H1 (cell line): Measurements from ENCODE around the gene KCND1. TPM values are rescaled to one million over a fixed set of nuclear protein-coding genes. Genes with fewer than 3 reads are reported as not detected.

Experiments
- CHD2 ChIP-seq: IDR thresholded peaks from 2 replicates; pipeline ENCODE4 v1.6.1; 2012; ENCODE audit warnings: low read length, improper control_type of control experiment
- CREB1 ChIP-seq: IDR thresholded peaks from 2 replicates; pipeline ENCODE4 v1.6.1; 2012; ENCODE audit warnings: inconsistent platforms
- EGR1 ChIP-seq: IDR thresholded peaks from 2 replicates; pipeline ENCODE4 v1.6.1; 2011; ENCODE audit warnings: low read depth, low read length, borderline replicate concordance
- GABPA ChIP-seq: IDR thresholded peaks from 2 replicates; pipeline ENCODE4 v1.6.1; 2011; ENCODE audit warnings: mild to moderate bottlenecking, low read length, moderate library complexity, borderline replicate concordance; ENCODE audit not compliant: insufficient read depth
- POLR2A ChIP-seq, 2 experiments: IDR thresholded peaks; 1 replicate in 1 of 2; 2 replicates in 1 of 2; pipeline ENCODE4 v1.6.1; 2011; ENCODE audit warnings: low read depth in 2 of 2, low read length in 2 of 2, mild to moderate bottlenecking in 2 of 2; ENCODE audit errors: control extremely low read depth in 1 of 2
- SIN3A ChIP-seq, 2 experiments: IDR thresholded peaks in 1 of 2; conservative IDR thresholded peaks in 1 of 2; 2 replicates each; pipeline ENCODE4 v1.6.1; 2011 to 2012; ENCODE audit warnings: low read length in 2 of 2, improper control_type of control experiment in 1 of 2, low read depth in 1 of 2, mild to moderate bottlenecking in 1 of 2
- TBP ChIP-seq: IDR thresholded peaks from 2 replicates; pipeline ENCODE4 v1.6.1; 2011; ENCODE audit warnings: low read depth, low read length, improper control_type of control experiment
- polyA plus RNA-seq, 7 experiments: library from polyadenylated mRNA; depleted of rRNA in 3 of 7; stranded (reverse) in 5 of 7; unstranded in 2 of 7; fragments of >200 nt in 5 of 7; fragments of 200-250 nt in 2 of 7; gene quantifications; 1 replicate in 5 of 7; 2 replicates in 1 of 7; 4 replicates in 1 of 7; pipeline versions ENCODE4 v1.2.1 to v1.2.3, GENCODE V29; 2011 to 2013; ENCODE audit warnings: missing spikeins in 2 of 7, mixed read lengths in 2 of 7
- total RNA-seq: library from RNA; stranded (reverse); fragmentation: NEBNext Ultra II Directional; extraction: Animal tissue kit (Norgen Biotek cat#: 25700); gene quantifications from 2 replicates; pipeline ENCODE4 v1.2.1, GENCODE V29; 2021

Gene KCND1
- total and polyA plus RNA-seq, 2 of the 8 experiments (the other 6 are each of a cell fraction or from before 2014, with no cell fraction given): 3.1 to 6.8 TPM

DNA sequence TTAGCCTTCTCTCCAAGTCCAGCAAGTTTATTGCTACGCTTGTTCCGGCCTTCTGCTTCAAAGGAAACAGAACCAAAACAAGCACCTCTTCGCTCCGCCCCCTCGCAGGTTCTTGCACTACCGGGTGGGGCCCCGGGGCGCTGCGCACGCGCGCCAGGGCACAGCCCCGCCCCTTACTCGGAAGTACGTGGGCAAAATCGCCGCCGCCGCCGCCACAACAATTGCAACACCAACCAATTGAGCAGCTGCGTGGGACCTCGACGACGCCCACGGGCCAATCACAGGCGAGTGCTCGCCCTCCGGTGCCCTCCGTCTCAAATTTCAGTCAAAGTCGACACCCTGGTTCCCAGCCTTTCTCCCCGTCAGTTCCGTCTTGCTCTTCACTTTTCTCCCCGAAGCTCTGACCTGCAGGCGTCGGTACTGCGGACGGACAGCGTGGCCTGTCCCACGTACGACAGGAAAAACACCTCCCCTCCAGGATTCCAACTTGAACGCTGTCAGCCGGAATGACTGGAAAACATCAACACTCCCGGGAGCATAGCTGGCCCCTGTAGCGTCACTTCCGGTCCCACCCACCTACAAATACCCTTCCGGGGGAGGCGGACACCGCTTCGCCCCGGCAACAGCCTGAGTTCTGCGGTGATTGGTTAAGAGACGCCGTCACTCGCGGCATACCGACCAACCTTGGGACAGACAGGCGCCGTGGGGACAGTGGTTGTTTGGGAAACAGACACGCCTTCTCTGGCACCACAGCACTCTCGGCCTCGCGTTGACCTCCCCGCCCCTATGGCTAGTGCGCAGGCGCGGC, 13.6 kb downstream of the KCND1 start (continued):
- peak; percentile 65; the same call in 1 of the 2 replicates for TF ChIP-seq TBP
- TF ChIP-seq SIN3A (conservative IDR thresholded peaks at IDR 0.05 in 1 of 2, IDR thresholded peaks at IDR 0.05 in 1 of 2; ENCODE audit: low read depth in 1 of 2, low read length in 2 of 2): peak; percentile 20 to 66; a peak in 1 of 4 replicates
- TF ChIP-seq POLR2A (IDR thresholded peaks at IDR 0.05; ENCODE audit: control extremely low read depth in 1 of 2, low read depth in 2 of 2, low read length in 2 of 2): peak in 1 of 2 experiments; percentile 65; a peak in 2 of 3 replicates
- TF ChIP-seq EGR1: no peak
- peak; percentile 77 for TF ChIP-seq CREB1
- TF ChIP-seq CHD2: peak; percentile 54
- TF ChIP-seq GABPA: peak; percentile 76; the same call in 1 of the 2 replicates
